IMR-90 (cell line): Measurements from ENCODE around the gene AAR2. TPM values are rescaled to one million over a fixed set of nuclear protein-coding genes. Genes with fewer than 3 reads are reported as not detected.

Source experiments
- ATAC-seq: fragments of 200-7000 bp; cut with Tn5 transposase; 2 replicates; pipeline ENCODE4 v1.9.1; 2020; ENCODE audit warnings: low read depth, mild to moderate bottlenecking, moderate library complexity
- BruUV-seq: library from RNA; stranded (reverse); fragments of 400-500 nt; replicated peaks from 2 replicates; lab custom pipeline; 2021; lab: Mats Ljungman, UMichigan
- CTCF ChIA-PET: fragments of 300-600 bp; formaldehyde crosslinking; extraction: SDS; loops from one replicate; lab custom pipeline; 2021; ENCODE audit warnings: antibody characterized with exemption; lab: Yijun Ruan, JAX
- POLR2A ChIA-PET: fragments of 300-600 bp; sonication (Branson Sonifier 250); formaldehyde crosslinking; loops from one replicate; lab custom pipeline; 2022; ENCODE audit warnings: antibody characterized with exemption; ENCODE audit not compliant: unreplicated experiment; lab: Charles Lee
- DNase-seq: peaks from one replicate; pipeline ENCODE4 v3.0.0; 2013
- H2AFZ ChIP-seq: replicated peaks from 2 replicates; pipeline ENCODE3; 2013; ENCODE audit warnings: low read length, mild to moderate bottlenecking; ENCODE audit not compliant: poor library complexity
- H2AK5ac ChIP-seq: 2 replicates; pipeline ENCODE4 v1.6.1; 2013; ENCODE audit warnings: low read depth, low read length, inconsistent platforms
- H2AK9ac ChIP-seq: replicated peaks from 2 replicates; pipeline ENCODE3; 2013; ENCODE audit warnings: mild to moderate bottlenecking, low read depth, low read length, moderate library complexity; ENCODE audit not compliant: poor library complexity
- H2BK120ac ChIP-seq: 2 replicates; pipeline ENCODE4 v1.6.1; 2013; ENCODE audit warnings: low read depth, low read length, inconsistent platforms
- H2BK15ac ChIP-seq: 3 replicates; pipeline ENCODE4 v1.6.1; 2013; ENCODE audit warnings: low read depth, low read length, inconsistent platforms
- H2BK20ac ChIP-seq: 2 replicates; pipeline ENCODE4 v1.6.1; 2013; ENCODE audit warnings: low read depth, mild to moderate bottlenecking, inconsistent platforms, low read length, moderate library complexity
- H2BK5ac ChIP-seq: 2 replicates; pipeline ENCODE4 v1.6.1; 2013; ENCODE audit warnings: mild to moderate bottlenecking, low read depth, low read length, inconsistent platforms; ENCODE audit not compliant: poor library complexity, severe bottlenecking
- H3K14ac ChIP-seq: replicated peaks from 2 replicates; pipeline ENCODE4 v1.6.1; 2013; ENCODE audit warnings: low read depth, low read length, inconsistent platforms
- H3K18ac ChIP-seq: 2 replicates; pipeline ENCODE4 v1.6.1; 2013; ENCODE audit warnings: low read depth, low read length, control low read depth
- H3K23ac ChIP-seq: 2 replicates; pipeline ENCODE4 v1.6.1; 2013; ENCODE audit warnings: low read depth, low read length, inconsistent platforms
- H3K27ac ChIP-seq: 2 replicates; pipeline ENCODE4 v1.5.1; 2013; ENCODE audit warnings: mild to moderate bottlenecking, control low read depth, low read length; ENCODE audit not compliant: insufficient read depth
- H3K27me3 ChIP-seq: 2 replicates; pipeline ENCODE4 v1.6.1; 2013; ENCODE audit warnings: low read length; ENCODE audit not compliant: control insufficient read depth, insufficient read depth
- H3K36me3 ChIP-seq: 2 replicates; pipeline ENCODE4 v1.6.1; 2013; ENCODE audit warnings: low read length, mixed read lengths; ENCODE audit not compliant: control insufficient read depth, insufficient read depth
- H3K4ac ChIP-seq: 2 replicates; pipeline ENCODE4 v1.6.1; 2013; ENCODE audit warnings: low read depth, low read length, inconsistent platforms
- H3K4me1 ChIP-seq: 2 replicates; pipeline ENCODE4 v1.6.1; 2013; ENCODE audit warnings: low read length, mixed read lengths; ENCODE audit not compliant: control insufficient read depth, insufficient read depth
- H3K4me2 ChIP-seq: 2 replicates; pipeline ENCODE4 v1.6.1; 2013; ENCODE audit warnings: low read depth, mild to moderate bottlenecking, control low read depth, low read length, moderate library complexity
- H3K4me3 ChIP-seq: 2 replicates; pipeline ENCODE4 v1.5.1; 2013; ENCODE audit warnings: low read depth, mild to moderate bottlenecking, control low read depth, low read length, moderate library complexity; ENCODE audit not compliant: insufficient read depth
- H3K56ac ChIP-seq: 2 replicates; pipeline ENCODE4 v1.6.1; 2013; ENCODE audit warnings: low read length, inconsistent platforms; ENCODE audit not compliant: insufficient read depth; ENCODE audit errors: extremely low read depth
- H3K79me1 ChIP-seq, 2 experiments: 2 replicates each; pipeline ENCODE4 v1.6.1; 2013; ENCODE audit warnings: low read length in 2 of 2, inconsistent platforms in 1 of 2, low read depth in 1 of 2
- H3K9ac ChIP-seq: 2 replicates; pipeline ENCODE4 v1.6.1; 2013; ENCODE audit warnings: low read depth, low read length, control low read depth
- H3K9me1 ChIP-seq: 2 replicates; pipeline ENCODE4 v1.6.1; 2013; ENCODE audit warnings: low read length, inconsistent platforms; ENCODE audit not compliant: insufficient read depth
- H3K9me3 ChIP-seq: 2 replicates; pipeline ENCODE4 v1.6.1; 2013; ENCODE audit warnings: low read length; ENCODE audit not compliant: control insufficient read depth, insufficient read depth
- H4K20me1 ChIP-seq: 2 replicates; pipeline ENCODE4 v1.6.1; 2013; ENCODE audit warnings: low read length, inconsistent platforms; ENCODE audit not compliant: insufficient read depth
- H4K5ac ChIP-seq: 2 replicates; pipeline ENCODE4 v1.6.1; 2013; ENCODE audit warnings: mild to moderate bottlenecking, low read depth, low read length, control low read depth
- H4K8ac ChIP-seq, 2 experiments: 2 replicates each; pipeline ENCODE4 v1.6.1; 2013; ENCODE audit warnings: low read depth in 2 of 2, low read length in 2 of 2, control low read depth in 1 of 2, inconsistent platforms in 1 of 2
- H4K91ac ChIP-seq: 2 replicates; pipeline ENCODE4 v1.6.1; 2013; ENCODE audit warnings: low read depth, low read length, inconsistent platforms; ENCODE audit not compliant: insufficient read depth
- CEBPB ChIP-seq: IDR thresholded peaks from 2 replicates; pipeline ENCODE4 v1.6.1; 2012; ENCODE audit warnings: low read depth, low read length, improper control_type of control experiment
- MAFK ChIP-seq: IDR thresholded peaks from 2 replicates; pipeline ENCODE4 v1.6.1; 2012; ENCODE audit warnings: low read depth, low read length, improper control_type of control experiment
- POLR2A ChIP-seq: IDR thresholded peaks from 2 replicates; pipeline ENCODE4 v1.6.1; 2012; ENCODE audit warnings: mild to moderate bottlenecking, low read depth, low read length
- WGBS, 2 experiments: methylation state at CpG; one replicate each; pipeline versions ENCODE4 v1.1.5 to v1.1.7; 2013; ENCODE audit warnings: missing lambda C conversion rate in 2 of 2; ENCODE audit not compliant: insufficient read length in 1 of 2; ENCODE audit errors: extremely low coverage in 2 of 2; 5-methylcytosine and 5-hydroxymethylcytosine counted together
- dilution Hi-C: fragments of 300-500 bp; cut with HindIII; formaldehyde crosslinking; loops from one replicate; pipeline ENCODE4 v1.14.3; 2018; ENCODE audit warnings: low sequenced_read_pairs; ENCODE audit not compliant: unreplicated experiment
- in situ Hi-C: fragments of 300-500 bp; cut with MboI; formaldehyde crosslinking; loops from 3 replicates; pipeline ENCODE4 v1.14.3; 2019; ENCODE audit warnings: low sequenced_read_pairs, inconsistent platforms, mixed read lengths
- intact Hi-C: fragments of 100-400 bp; cut with micrococcal nuclease; formaldehyde crosslinking; loops from 2 replicates; pipeline ENCODE4 v1.10.0; 2022
- polyA plus RNA-seq, 3 experiments: library from polyadenylated mRNA; depleted of rRNA; stranded (reverse); fragments of >200 nt; gene quantifications; 2 replicates each; pipeline ENCODE4 v1.2.3, GENCODE V29; 2012; ENCODE audit warnings: low replicate concordance in 1 of 3
- total RNA-seq: library from RNA; depleted of rRNA; stranded (reverse); fragments of >200 nt; gene quantifications from 2 replicates; pipeline ENCODE4 v1.2.3, GENCODE V29; 2012
- TF ChIP-seq, protein P1 (sequence below): fragments of 150-350 bp; IDR thresholded peaks from 2 replicates; pipeline ENCODE4 v1.6.1; 2016; ENCODE audit warnings: low read depth, mild to moderate bottlenecking, low read length, moderate library complexity, borderline replicate concordance

AAR2 gene
- total and polyA plus RNA-seq, 2 of the 4 experiments (the other 2 are of a cell fraction): 28.2 to 35.8 TPM

DNA sequence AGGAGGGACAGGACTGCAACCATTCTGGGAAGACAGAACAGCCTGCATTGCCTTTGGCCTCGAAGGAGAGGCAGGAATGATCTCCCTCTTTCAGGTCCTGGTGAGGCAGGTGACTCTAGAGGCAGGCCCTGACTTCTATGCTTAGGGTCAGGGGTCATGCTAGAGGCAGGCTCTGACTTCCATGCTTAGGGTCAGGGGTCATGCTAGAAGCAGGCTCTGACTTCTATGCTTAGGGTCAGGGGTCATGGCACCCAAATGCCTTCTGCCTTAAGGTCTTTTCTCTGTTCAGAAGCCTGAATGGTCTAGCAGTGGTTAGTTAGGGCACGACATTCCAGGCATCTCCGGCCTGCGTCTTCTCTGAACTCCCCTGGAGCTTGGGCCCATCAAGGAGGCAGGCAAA is 35.1 kb upstream of the AAR2 start:
- Histone ChIP-seq H2AK5ac (no peak overlapping the region), H4K91ac (no peak overlapping the region), H4K5ac (no peak overlapping the region), H3K4me3 (no peak overlapping the region), H4K20me1 (no peaks in the 10 kb centered on the region), H3K9me3 (no peaks in the 10 kb centered on the region), H3K56ac (no peak overlapping the region), H2BK15ac (no peak overlapping the region), H3K36me3 (peaks cover 2% of the 10 kb centered on the region), H2AK9ac (no peak overlapping the region), H3K23ac (no peak overlapping the region), H3K4me2 (no peak overlapping the region), H2AFZ (no peak overlapping the region), H2BK20ac (no peak overlapping the region), H3K4ac (no peak overlapping the region), H3K79me1 (no peaks in the 10 kb centered on the region), H3K4me1 (no peaks in the 10 kb centered on the region), H3K9me1 (no peaks in the 10 kb centered on the region), H3K27ac (no peak overlapping the region), H2BK120ac (no peak overlapping the region), H3K27me3 (no peaks in the 10 kb centered on the region), H3K9ac (no peak overlapping the region), H4K8ac (no peak overlapping the region), H3K14ac (no peak overlapping the region), H3K18ac (no peak overlapping the region), H2BK5ac (no peak overlapping the region)
- ChIA-PET POLR2A (no interaction called here), CTCF (no interaction called here)
- ATAC-seq (no peak), DNase-seq (no peak)
- TF ChIP-seq MAFK (no peak), POLR2A (no peak), CEBPB (no peak)
- TF ChIP-seq, protein P1, sequence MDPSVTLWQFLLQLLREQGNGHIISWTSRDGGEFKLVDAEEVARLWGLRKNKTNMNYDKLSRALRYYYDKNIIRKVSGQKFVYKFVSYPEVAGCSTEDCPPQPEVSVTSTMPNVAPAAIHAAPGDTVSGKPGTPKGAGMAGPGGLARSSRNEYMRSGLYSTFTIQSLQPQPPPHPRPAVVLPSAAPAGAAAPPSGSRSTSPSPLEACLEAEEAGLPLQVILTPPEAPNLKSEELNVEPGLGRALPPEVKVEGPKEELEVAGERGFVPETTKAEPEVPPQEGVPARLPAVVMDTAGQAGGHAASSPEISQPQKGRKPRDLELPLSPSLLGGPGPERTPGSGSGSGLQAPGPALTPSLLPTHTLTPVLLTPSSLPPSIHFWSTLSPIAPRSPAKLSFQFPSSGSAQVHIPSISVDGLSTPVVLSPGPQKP: no peak
- 100% methylated on average over 2 of the region's 4 CpGs; no CpG with 5 or more reads in 1 of the 2 experiments for WGBS, 2 experiments
- no TSS peak for BruUV-seq
- dilution Hi-C loops (no loop called here), intact Hi-C loops (no loop called here), in situ Hi-C loops (loop anchor here (25.0 kb wide), 1 partner anchor 711 kb away; no protein-coding TSS in a partner anchor)
